OCI-LY3 (cell line): ENCODE results near the gene TSPAN5.

Source experiments
- H2AFZ ChIP-seq: fragments of 200-600, 300-600 bp; shearing (Covaris generic); 2 replicates; pipeline ENCODE4 v1.6.0; 2014; ENCODE audit warnings: antibody characterized with exemption, low read depth, low read length
- H3K27ac ChIP-seq: fragments of 200-600, 300-600 bp; sonication (generic); 2 replicates; pipeline ENCODE4 v1.5.1; 2014; ENCODE audit warnings: mild to moderate bottlenecking, low read length, moderate library complexity, mixed read lengths
- H3K27me3 ChIP-seq: fragments of 200-600, 300-600 bp; sonication (generic); 2 replicates; pipeline ENCODE4 v1.6.1; 2014; ENCODE audit warnings: low read depth, low read length, mixed read lengths
- H3K36me3 ChIP-seq: fragments of 200-600, 300-600 bp; sonication (generic); replicated peaks from 2 replicates; pipeline ENCODE3; 2014; ENCODE audit warnings: low read depth, low read length, mixed read lengths
- H3K4me1 ChIP-seq: fragments of 300-600, 200-600 bp; sonication (generic); 2 replicates; pipeline ENCODE4 v1.6.1; 2014; ENCODE audit warnings: low read length, mixed read lengths
- H3K4me2 ChIP-seq: fragments of 200-600, 300-600 bp; sonication (generic); 2 replicates; pipeline ENCODE4 v1.6.1; 2014; ENCODE audit warnings: low read length, mixed read lengths
- H3K4me3 ChIP-seq: fragments of 300-600, 200-600 bp; sonication (generic); 2 replicates; pipeline ENCODE4 v1.5.1; 2014; ENCODE audit warnings: antibody characterized with exemption, mild to moderate bottlenecking, low read length, moderate library complexity
- H3K79me2 ChIP-seq: fragments of 300-600, 200-600 bp; shearing (Covaris generic); 2 replicates; pipeline ENCODE4 v1.6.1; 2014; ENCODE audit warnings: mild to moderate bottlenecking, low read length, mixed read lengths
- H3K9ac ChIP-seq: fragments of 300-600, 200-600 bp; shearing (Covaris generic); 2 replicates; pipeline ENCODE4 v1.6.0; 2014; ENCODE audit warnings: mild to moderate bottlenecking, low read length, moderate library complexity
- H3K9me3 ChIP-seq: fragments of 200-600, 300-600 bp; shearing (Covaris generic); 2 replicates; pipeline ENCODE4 v1.6.1; 2014; ENCODE audit warnings: low read length, mixed read lengths; ENCODE audit not compliant: insufficient read depth
- H4K20me1 ChIP-seq: fragments of 200-600, 300-600 bp; sonication (generic); 2 replicates; pipeline ENCODE4 v1.6.1; 2016; ENCODE audit warnings: low read length, mixed read lengths; ENCODE audit not compliant: insufficient read depth
- EZH2phosphoT487 ChIP-seq: fragments of 200-600 bp; shearing (Covaris generic); IDR thresholded peaks from 2 replicates; pipeline ENCODE4 v1.6.1; 2018; ENCODE audit warnings: antibody characterized with exemption, mixed run types, low read depth
- TF ChIP-seq, protein P1 (sequence below): fragments of 200-600, 300-600 bp; sonication (generic); IDR thresholded peaks from 2 replicates; pipeline ENCODE4 v1.5.1; 2014; ENCODE audit warnings: antibody characterized with exemption, low read length, low read depth

TSPAN5 gene

DNA sequence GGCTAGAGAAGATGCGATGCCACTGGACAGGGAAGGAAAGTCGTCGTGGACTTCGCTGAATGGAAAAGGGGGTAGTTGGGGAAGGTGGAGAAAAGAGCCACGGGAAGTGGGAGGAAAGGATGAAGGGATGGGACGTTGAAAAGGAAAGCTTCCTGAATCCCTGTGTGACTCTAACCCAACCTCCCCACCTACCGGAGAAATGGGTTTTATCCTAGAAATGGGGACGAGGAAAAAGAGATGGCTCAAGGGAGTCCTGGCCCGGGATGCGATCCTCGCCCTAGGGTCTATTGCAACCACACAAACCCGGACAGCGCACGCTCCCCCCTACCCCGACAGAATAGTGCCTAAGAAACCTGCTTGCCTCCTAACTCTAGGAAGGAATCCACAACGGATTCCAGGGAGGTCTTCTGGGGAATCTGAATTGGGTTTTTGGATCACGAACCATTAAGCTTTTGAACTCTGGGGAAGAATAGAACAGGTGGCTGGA is 738 bp upstream of the TSPAN5 start:
- peak overlapping the region; percentile 96 for H3K4me3 ChIP-seq
- peaks cover 22% of the 10 kb centered on the region for H4K20me1 ChIP-seq
- peak overlapping the region; percentile 93 for H3K4me2 ChIP-seq
- 0 out of 2 replicates have a peak, but pooled peaks cover 6% of the 10 kb centered on the region for H3K27me3 ChIP-seq
- H3K36me3 ChIP-seq: peaks cover 4% of the 10 kb centered on the region
- H3K4me1 ChIP-seq: peaks cover 53% of the 10 kb centered on the region
- H2AFZ ChIP-seq: peak overlapping the region; percentile 51; the same call in 1 of the 2 replicates
- peaks cover 41% of the 10 kb centered on the region for H3K79me2 ChIP-seq
- H3K27ac ChIP-seq: peak overlapping the region; percentile 20; the same call in 1 of the 2 replicates
- H3K9ac ChIP-seq: peak overlapping the region; percentile 71
- H3K9me3 ChIP-seq: no peaks in the 10 kb centered on the region
- TF ChIP-seq EZH2phosphoT487: no peak
- TF ChIP-seq, protein P1, sequence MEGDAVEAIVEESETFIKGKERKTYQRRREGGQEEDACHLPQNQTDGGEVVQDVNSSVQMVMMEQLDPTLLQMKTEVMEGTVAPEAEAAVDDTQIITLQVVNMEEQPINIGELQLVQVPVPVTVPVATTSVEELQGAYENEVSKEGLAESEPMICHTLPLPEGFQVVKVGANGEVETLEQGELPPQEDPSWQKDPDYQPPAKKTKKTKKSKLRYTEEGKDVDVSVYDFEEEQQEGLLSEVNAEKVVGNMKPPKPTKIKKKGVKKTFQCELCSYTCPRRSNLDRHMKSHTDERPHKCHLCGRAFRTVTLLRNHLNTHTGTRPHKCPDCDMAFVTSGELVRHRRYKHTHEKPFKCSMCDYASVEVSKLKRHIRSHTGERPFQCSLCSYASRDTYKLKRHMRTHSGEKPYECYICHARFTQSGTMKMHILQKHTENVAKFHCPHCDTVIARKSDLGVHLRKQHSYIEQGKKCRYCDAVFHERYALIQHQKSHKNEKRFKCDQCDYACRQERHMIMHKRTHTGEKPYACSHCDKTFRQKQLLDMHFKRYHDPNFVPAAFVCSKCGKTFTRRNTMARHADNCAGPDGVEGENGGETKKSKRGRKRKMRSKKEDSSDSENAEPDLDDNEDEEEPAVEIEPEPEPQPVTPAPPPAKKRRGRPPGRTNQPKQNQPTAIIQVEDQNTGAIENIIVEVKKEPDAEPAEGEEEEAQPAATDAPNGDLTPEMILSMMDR: no peak

GRCh38 chr4:98657531-98658286 is 702 bp downstream of the TSPAN5 start:
- peak overlapping the region; percentile 96 for H3K4me3 ChIP-seq
- peak overlapping the region; percentile 20 for H3K27ac ChIP-seq
- peaks cover 4% of the 10 kb centered on the region for H3K36me3 ChIP-seq
- peaks cover 25% of the 10 kb centered on the region for H4K20me1 ChIP-seq
- 0 out of 2 replicates have a peak, but pooled peaks cover 6% of the 10 kb centered on the region for H3K27me3 ChIP-seq
- H3K4me2 ChIP-seq: peak overlapping the region; percentile 88
- H3K9ac ChIP-seq: peak overlapping the region; percentile 80
- H3K79me2 ChIP-seq: peaks cover 55% of the 10 kb centered on the region
- H3K9me3 ChIP-seq: no peaks in the 10 kb centered on the region
- H2AFZ ChIP-seq: peak overlapping the region; percentile 49
- peaks cover 40% of the 10 kb centered on the region for H3K4me1 ChIP-seq
- TF ChIP-seq EZH2phosphoT487: no peak
- TF ChIP-seq, protein P1: no peak

- peak overlapping the region; percentile 88 for H3K4me2 ChIP-seq
These were observed 1.5 kb downstream of the TSPAN5 start for GRCh38 chr4:98656886-98657285.

GRCh38 chr4:98656443-98656842 is 2.0 kb downstream of the TSPAN5 start:
- H3K9ac ChIP-seq: no peak overlapping the region
- peaks cover 25% of the 10 kb centered on the region for H4K20me1 ChIP-seq
- H3K4me1 ChIP-seq: peaks cover 28% of the 10 kb centered on the region

More at GRCh38 chr4:98656886-98657285, 1.5 kb downstream of the TSPAN5 start:
- H3K9ac ChIP-seq: peak overlapping the region; percentile 80
- peak overlapping the region; percentile 96 for H3K4me3 ChIP-seq
- H3K27me3 ChIP-seq: 0 out of 2 replicates have a peak, but pooled peaks cover 6% of the 10 kb centered on the region
- H3K4me1 ChIP-seq: peaks cover 32% of the 10 kb centered on the region
- no peak overlapping the region for H2AFZ ChIP-seq
- H3K79me2 ChIP-seq: peaks cover 63% of the 10 kb centered on the region
- TF ChIP-seq, protein P1: no peak
- TF ChIP-seq EZH2phosphoT487: no peak
- H3K27ac ChIP-seq: no peak overlapping the region
- no peaks in the 10 kb centered on the region for H3K9me3 ChIP-seq
- peaks cover 8% of the 10 kb centered on the region for H3K36me3 ChIP-seq
- H4K20me1 ChIP-seq: peaks cover 25% of the 10 kb centered on the region

More at GRCh38 chr4:98656443-98656842, 2.0 kb downstream of the TSPAN5 start:
- TF ChIP-seq, protein P1: no peak
- no peak for TF ChIP-seq EZH2phosphoT487
- Histone ChIP-seq H2AFZ (no peak overlapping the region), H3K4me3 (peak overlapping the region; percentile 96), H3K9me3 (no peaks in the 10 kb centered on the region), H3K4me2 (peak overlapping the region; percentile 88), H3K27me3 (0 out of 2 replicates have a peak, but pooled peaks cover 6% of the 10 kb centered on the region), H3K36me3 (peaks cover 8% of the 10 kb centered on the region), H3K27ac (no peak overlapping the region), H3K79me2 (peaks cover 67% of the 10 kb centered on the region)
